NCI-H510A treated with DMSO at 0.1 percent for 48 hours (cell line): ENCODE data around the gene CLEC3B.
"Not testable (repeated sequence)": the region's sequence is repeated elsewhere in the genome, so short reads cannot be mapped to it uniquely, and the experiment has no call there.

Source experiments
- DNase-seq: peaks from one replicate; lab custom pipeline; 2025; lab: John Stamatoyannopoulos, UW

Gene CLEC3B

GRCh38 chr3:45066109-45066801, 40.2 kb downstream of the CLEC3B start:
- DNase-seq: no peak

- no peak for DNase-seq
These were observed 41.4 kb downstream of the CLEC3B start for GRCh38 chr3:45067486-45067885.

GRCh38 chr3:45067941-45068340, 41.8 kb downstream of the CLEC3B start:
- no peak for DNase-seq

DNA sequence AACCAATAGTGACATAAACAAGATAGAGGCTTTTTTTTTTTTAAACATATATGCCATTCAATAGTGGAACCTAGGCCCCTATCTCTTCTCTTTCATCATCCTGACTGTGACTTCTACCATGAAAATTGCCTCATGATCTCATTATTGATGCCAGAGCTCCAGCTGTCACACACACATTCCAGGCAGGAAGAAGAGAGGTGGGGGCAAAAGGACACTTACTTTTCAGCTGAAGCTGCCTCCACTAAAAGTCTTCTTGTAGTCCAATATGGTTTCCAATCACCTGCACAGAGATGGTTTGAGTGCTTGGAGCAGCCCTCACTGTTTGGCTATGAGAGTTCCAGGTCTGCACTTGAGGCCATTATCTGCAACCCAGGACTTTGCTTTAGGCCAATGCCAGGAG, 45.0 kb downstream of the CLEC3B start:
- no peak for DNase-seq

DNA sequence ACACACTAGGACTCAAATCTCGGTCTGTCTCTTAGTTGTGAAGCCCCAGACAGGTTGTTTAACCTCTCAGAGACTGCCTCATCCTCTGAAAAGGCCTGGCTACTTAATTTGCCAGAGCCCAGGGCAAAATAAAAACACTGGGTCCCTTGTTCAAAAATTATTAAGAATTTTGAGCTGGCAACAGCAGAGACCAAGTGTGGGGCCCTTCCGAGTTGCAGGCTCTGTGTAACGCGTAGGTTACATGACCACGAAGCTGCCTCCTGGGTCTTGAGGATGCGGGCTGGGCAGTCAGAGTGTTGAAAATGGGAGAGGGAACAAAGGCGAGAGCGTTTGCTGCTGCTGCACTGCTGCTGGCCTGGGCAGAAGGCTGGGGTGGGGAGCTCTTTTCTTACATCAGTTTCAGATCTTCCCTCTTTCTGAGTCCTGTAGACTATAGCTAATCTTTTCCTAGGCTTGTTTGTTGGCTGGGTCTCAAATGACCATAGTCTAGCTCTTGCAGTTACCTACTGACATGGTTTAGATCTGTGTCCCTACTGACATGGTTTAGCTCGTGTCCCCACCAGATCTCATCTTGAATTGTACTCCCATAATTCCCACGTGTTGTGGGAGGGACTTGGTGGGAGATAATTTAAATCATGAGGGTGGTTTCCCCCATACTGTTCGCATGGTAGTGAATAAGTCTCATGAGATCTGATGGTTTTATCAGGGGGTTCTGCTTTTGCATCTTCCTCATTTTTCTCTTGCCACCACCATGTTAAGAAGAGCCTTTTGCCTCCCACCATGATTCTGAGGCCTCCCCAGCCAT, 49.9 kb downstream of the CLEC3B start:
- no peak for DNase-seq

GRCh38 chr3:45078256-45078655, 52.2 kb downstream of the CLEC3B start:
- not testable (repeated sequence) for DNase-seq

- DNase-seq: no peak
These were observed 52.9 kb downstream of the CLEC3B start for GRCh38 chr3:45078910-45079522.

GRCh38 chr3:45079715-45080114, 53.6 kb downstream of the CLEC3B start:
- no peak for DNase-seq

- DNase-seq: no peak
These were observed 54.7 kb downstream of the CLEC3B start for GRCh38 chr3:45080824-45081223.

GRCh38 chr3:45081506-45082141, 55.5 kb downstream of the CLEC3B start:
- DNase-seq: no peak

- no peak for DNase-seq
These were observed 56.0 kb downstream of the CLEC3B start for GRCh38 chr3:45082142-45082538.

GRCh38 chr3:45083023-45083422, 56.9 kb downstream of the CLEC3B start:
- no peak for DNase-seq

DNA sequence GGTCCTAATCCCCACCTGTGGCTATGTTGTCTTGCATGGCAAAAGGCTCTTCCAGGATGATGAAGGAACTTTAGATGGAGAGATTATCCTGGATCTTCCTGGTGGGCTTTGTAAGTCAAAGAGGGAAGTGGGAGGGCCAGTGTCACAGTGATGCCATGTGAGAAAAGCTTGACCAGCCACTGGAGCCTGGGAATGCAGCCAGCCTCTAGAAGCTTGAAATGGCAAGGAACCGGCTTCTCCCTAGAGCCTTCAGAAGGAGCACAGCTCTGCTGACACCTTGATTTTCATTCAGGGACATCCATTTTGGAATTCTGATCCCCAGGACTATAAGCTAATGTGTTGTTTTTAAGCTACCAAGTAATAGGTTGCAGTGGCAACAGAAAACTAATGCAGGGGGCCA, 58.3 kb downstream of the CLEC3B start:
- no peak for DNase-seq

GRCh38 chr3:45084820-45085816, 59.0 kb downstream of the CLEC3B start:
- DNase-seq: no peak
